ENCODE measurements around the gene HSPA12A. TPM values are rescaled to one million over a fixed set of nuclear protein-coding genes. Genes with fewer than 3 reads are reported as not detected.

The HSPA12A gene
- polyA plus RNA-seq, 10 donors = 5.6 to 11.1 (median 8.0) TPM

GRCh38 chr10:116771101-116771958, 29.0 kb upstream of the HSPA12A start:
- peak in 2 of 3 donors; percentile 63 to 75 for DNase-seq

GRCh38 chr10:116770281-116770680, 27.9 kb upstream of the HSPA12A start:
- no peak for DNase-seq

DNA sequence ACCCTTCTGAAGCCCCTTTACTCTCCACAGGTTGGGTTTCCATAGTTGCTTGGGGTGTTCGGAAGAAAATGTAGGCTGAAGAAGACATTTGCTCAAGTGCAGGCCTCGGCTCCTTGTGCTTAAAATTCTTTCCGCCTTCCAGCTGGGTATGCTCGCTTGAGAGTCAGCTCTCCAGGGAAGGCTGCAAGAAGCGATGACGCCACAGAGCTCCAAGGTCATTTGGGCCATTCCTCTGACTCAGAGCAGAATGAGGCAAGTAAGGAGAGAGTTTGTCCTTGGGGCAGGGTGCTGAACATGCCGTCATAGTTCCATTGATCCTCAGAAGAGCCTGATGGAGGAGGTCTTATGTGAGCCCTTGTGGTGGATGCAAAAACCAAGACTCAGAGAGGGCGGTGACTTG, 27.4 kb upstream of the HSPA12A start:
- no peak for DNase-seq

- DNase-seq = no peak
Measured at GRCh38 chr10:116769368-116769767, 27.0 kb upstream of the HSPA12A start.

DNA sequence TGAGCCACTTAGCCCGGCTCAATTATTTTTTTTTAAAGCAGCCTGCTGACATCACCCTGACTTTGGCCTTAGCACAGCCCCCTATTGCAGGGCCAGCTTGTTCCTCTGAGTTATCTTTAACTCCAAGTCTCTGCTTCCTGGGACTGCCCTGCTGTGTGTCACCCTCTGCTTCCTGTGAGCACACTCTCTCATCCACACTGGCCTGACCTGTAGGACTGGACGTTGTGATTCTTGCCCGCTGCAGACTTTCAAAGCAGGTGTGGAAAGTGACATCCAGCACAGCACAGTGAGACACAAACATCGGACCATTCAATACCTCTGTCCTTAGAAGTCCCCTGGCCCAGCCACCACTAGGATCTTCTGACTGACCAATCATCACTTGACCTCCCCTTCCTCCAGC, 26.4 kb upstream of the HSPA12A start:
- no peak for DNase-seq

DNA sequence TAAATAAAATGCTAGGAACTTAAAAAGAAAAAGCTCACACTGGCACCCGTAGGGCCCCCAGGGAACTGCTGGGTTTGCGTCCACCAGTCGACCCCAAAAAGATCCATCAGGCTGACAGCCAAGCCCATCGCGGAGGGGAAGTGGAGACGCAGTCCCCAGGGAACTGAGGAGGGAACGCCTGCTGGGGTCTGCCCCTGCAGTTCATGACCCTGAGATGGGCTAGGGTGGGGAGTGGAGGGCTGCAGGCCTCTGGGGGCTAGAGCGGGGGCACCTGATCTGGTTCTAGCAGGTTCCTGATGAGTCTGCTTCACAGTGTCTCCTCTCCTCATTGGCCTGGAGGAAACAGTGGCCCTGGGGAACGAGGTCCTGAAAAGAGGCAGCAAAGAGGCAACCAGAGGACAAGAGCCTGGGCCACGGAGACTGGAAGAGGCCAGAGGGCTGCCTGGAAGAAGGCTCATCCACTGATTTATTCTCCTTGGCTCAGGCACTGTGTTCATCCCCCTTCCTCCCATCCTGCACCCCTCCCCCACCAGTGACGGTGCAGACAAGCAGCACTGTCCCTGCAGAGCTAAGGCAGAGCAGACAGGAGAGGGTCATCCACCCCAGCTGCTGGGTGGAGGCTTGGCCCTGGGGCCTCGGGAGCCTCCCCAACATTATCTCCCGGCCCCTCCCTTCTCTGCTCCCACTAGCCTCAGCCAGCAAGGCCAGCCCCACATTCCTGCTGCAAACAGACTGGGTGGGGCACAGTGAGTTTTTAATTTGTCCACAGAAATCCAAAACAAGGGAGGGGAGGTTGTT, 24.7 kb upstream of the HSPA12A start:
- peak in 1 of 3 donors; percentile 65 for DNase-seq

- DNase-seq = no peak
Measured at GRCh38 chr10:116766241-116766827, 24.0 kb upstream of the HSPA12A start.

DNA sequence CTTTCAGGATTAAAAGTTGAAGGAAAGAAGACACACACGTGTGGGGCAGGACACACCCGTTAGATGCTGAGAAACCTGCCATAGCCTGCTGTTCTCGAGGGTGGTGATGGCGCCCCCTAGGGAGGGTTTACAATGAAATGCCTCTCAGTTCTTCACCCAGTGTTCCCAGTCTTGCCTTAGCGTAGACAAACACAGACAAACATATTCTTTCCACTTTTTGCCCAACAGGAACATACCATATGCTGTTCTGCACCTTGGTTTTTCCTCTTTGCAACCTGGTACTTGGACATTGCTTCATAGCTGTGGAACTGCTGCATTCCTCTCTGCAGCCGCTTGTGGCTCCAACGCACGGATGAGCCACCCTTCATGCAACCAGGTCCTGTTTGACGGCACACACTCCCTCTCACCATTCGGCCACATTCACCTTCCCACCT, 23.3 kb upstream of the HSPA12A start:
- DNase-seq = no peak

GRCh38 chr10:116764979-116765378, 22.6 kb upstream of the HSPA12A start:
- DNase-seq = no peak

DNA sequence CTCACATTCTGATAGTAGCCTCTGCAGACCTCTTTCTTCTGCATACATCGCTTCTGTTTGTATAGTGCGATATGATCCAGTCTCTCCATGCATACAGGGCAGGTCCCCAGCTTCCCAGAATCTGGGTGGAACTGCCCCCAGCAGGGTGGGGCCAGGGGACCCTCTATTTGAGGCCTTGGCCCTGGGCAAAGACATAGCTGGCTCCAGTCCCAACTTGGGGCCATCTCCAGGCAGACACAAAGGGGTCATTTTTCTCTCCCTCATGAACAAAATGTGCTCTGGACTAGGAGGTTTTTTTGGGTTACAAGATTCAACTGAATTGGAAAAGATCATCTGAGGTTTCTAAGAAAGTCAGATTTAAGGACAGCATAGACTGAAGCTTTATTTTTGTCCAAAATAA, 21.1 kb upstream of the HSPA12A start:
- no peak for DNase-seq

DNA sequence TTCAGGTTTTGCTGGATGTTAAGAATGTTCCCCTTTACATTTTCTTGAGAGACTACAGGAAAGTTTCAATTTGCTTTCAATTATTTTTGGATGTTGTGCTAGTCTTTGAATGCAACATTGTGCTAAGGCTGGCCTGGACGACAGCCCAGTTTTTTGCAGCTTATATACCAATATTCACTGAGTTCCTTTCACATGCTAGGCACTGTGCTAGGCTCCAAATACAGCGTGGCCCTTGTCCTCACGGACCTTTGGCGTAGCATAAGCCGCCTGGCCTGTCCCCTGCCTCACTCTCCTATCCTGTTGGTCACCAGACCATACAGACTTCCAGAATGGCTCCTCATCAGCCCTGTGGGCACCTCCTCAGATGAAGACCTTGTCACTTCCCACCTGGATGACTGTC, 19.5 kb upstream of the HSPA12A start:
- DNase-seq = no peak

- no peak for DNase-seq
Measured at GRCh38 chr10:116760919-116761318, 18.6 kb upstream of the HSPA12A start.

GRCh38 chr10:116757246-116757645, 14.9 kb upstream of the HSPA12A start:
- DNase-seq = no peak

DNA sequence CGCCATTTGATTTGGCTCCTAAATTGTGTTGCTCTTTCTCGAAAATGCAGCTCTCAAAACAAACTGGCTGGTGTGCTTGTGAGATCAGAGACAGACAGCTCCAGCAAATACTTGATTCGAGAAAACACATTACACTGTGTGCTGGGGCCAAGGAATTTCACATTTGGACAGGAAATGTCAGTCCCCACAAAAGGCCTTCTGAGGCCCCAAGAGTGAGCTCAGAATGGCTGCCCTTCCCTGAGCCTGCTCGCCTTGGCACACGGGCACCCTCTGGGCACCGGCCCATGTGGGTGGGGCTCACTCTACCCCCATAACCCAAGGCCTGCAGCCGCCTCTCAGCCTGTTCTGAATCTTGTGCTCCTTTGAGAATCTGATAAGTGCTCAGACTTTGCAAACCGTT, 13.9 kb upstream of the HSPA12A start:
- DNase-seq = peak in 2 of 3 donors; percentile 51 to 67

- DNase-seq = no peak
Measured at GRCh38 chr10:116753759-116754158, 11.4 kb upstream of the HSPA12A start.

GRCh38 chr10:116752969-116753665, 10.8 kb upstream of the HSPA12A start:
- no peak for DNase-seq

DNA sequence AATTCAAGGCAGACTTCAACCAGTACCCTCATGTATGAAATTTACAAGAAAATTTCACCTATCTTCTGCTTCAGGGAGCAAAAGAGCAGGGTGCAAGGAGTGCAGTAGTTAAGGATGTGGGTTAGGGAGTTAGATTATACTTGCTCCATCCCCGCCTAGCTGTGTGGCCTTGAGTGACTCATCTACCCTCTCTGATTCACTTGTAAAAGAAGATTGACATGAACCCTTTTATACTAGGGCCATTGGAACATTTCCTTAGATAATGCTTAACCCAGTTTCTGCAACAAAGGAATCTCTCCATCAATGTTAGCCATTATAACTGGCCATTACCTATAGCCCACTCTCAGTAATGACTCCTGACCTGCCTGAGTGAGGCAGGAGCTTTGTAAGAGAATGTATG, 10.2 kb upstream of the HSPA12A start:
- no peak for DNase-seq

DNA sequence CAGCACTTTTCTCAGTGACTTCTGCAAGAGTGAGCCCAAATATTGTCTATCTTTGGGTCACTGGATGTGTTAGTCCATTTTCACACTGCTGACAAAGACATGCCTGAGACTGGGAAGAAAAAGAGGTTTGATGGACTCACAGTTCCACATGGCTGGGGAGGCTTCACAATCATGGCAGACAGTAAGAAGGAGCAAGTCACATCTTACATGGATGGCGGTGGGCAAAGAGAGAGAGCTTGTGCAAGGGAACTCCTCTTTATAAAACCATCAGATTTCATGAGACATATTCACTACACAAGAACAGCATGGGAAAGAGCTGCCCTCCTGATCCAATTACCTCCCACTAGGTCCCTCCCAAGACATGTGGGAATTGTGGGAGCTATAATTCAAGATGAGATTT, 6.1 kb upstream of the HSPA12A start:
- DNase-seq = no peak

DNA sequence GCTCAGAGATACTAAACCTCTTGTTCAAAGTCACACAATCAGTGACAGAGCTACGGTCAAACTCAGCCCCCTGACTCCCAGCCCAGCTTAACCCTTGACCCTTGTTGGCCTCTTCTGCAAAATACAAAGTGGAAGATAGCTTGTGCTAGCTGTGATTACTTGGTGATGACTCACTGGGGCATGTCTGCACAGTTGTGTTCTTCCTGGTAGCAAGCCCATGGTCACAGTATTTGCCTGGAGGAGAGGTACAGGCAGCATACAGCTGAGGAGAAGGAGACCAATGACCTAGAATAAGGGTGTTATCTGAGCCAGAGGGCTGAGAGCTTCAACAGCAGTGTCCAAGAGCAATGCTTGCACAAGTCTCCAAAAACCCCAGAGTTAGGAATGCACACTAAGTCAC, 5.7 kb upstream of the HSPA12A start:
- DNase-seq = no peak

DNA sequence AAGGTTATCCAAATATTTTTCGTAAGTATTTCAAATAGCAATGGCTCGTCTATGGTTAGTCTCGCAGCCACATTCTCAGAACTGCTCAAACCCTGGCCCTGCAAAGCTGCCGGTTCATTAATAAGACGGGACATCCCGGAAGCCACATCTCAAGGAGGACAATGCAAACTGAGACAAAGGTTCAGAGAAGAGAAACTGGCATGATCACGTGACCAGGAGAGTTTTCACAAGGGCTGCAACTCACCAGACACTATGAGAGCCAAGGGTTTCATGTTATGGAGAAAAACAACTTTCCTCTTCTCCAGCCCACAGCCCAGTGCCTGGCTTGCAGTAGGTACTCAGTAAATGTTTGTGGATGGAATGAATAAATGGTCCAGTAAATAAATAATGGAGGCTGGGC, 5.0 kb upstream of the HSPA12A start:
- no peak for DNase-seq

DNA sequence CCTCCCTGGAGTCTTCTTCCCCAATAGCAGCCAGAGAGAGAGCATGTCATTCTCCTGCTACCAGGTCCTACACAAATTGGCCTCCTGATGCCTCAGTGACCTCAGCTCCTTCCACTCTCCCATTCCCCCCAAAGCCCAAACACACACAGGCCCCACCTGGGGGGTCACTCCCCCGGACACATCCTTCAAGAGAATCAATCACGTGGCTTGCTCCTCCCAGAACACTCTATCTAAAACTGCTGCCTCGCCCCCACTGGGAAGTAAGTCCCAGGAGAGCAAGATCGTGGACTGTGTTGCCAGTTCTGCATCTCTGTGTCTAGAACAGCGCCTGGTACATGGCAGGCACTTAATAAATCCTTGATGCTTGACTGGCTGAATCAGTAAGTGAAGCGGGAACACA, 2.5 kb upstream of the HSPA12A start:
- DNase-seq = no peak

DNA sequence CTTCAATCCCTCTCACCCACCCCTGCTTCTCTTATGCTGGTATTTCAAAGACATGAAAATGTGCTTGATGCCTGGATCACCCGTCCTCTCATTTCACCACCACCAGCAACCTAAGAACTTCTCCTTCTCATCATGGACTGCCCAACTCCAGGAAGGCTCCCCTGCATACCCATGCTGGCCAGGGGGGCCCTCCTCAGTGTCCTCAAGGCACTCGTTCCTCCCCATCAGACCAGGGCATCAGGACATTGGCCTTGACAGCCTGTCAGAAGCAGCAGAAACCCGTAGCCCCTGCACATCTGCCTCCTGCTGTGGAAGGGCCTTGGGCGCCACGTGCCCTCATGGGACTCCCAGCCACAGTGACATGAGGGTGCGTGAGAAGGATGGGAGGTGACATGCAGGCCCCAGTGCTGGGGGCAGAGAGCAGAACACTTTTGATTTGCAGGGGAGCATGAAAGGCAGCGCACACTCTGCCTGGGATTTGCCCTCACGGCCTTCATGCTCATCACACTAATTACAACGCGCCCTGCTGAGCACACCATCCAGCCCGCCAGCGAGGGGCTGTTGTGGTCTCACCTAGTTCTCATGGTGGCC, 1.9 kb upstream of the HSPA12A start:
- DNase-seq = no peak
